Fibroblast of skin of left quadriceps (primary cell): ENCODE measurements around the gene ALKAL2.

Experiments
- DNase-seq, 2 experiments: peaks; one replicate each; pipeline ENCODE4 v3.0.0-alpha.2; 2013; ENCODE audit warnings: low read depth in 2 of 2

The ALKAL2 gene

DNA sequence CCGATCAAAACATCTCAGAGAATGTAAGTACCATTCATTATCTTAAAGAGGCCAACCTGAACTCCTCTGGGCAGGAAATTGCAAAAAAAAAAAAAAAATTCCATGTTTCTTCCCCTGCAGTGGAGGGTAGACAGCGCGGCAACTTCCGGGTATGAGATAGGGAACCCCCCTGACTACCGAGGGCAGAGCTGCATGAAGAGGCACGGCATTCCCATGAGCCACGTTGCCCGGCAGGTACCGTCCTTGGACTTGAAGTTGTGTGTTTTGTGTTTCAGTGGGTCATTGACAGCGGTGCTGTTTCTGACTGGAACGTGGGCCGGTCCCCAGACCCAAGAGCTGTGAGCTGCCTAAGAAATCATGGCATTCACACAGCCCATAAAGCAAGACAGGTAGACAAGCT, 16.0 kb downstream of the ALKAL2 start:
- DNase-seq, result no peak

GRCh38 chr2:270861-271260, 17.0 kb downstream of the ALKAL2 start:
- no peak for DNase-seq

DNA sequence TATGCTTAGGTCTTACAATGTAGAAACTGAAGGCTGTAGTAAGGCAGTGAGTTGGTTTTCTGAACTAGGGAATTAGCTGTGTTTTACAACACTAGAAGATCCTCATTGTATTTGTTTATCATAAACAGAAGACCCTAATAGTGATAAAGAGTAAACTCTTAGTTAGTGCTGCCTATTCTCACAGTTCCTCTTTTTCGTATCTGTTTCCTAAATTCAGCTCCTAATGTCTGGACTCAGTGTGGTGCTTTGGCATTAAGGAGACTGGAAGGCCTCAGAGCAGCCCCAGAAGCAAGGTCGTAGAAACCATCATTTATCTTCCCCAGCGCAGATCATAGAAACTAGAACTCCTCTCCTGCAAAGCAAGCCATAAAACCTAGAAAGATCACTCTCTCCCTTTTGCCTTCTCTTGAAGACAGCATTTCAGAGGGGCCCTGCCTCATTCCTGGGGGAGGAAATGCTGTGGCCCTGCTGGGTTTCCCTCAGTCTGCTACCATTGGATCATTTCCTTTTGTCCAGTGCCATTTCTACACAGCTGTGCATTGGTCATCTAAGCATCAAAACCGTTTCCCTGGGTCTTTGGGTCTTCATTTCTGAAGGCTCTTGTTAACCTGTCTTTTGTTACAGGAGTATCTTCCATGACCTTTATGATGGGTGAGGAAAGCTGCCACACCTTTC, 18.4 kb downstream of the ALKAL2 start:
- no peak for DNase-seq

DNA sequence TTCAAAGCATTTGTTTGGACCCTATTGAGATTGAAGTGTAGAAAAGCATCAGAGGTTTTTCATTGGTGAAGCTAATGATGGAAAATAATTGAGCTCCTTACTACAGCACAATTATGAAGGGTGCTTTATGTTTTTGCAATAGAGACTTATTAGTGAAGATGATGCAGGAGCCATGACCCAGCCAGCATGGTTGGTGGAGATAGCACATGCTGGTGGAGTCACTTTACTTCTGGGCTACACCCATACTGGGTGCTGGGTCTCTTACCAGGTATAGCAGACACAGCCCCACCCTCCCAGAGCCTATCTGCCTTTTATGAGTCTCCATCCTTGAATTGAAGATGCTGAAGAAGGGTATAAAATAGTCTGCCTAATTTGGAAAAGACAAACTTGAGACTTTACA, 19.6 kb downstream of the ALKAL2 start:
- DNase-seq, result no peak

DNA sequence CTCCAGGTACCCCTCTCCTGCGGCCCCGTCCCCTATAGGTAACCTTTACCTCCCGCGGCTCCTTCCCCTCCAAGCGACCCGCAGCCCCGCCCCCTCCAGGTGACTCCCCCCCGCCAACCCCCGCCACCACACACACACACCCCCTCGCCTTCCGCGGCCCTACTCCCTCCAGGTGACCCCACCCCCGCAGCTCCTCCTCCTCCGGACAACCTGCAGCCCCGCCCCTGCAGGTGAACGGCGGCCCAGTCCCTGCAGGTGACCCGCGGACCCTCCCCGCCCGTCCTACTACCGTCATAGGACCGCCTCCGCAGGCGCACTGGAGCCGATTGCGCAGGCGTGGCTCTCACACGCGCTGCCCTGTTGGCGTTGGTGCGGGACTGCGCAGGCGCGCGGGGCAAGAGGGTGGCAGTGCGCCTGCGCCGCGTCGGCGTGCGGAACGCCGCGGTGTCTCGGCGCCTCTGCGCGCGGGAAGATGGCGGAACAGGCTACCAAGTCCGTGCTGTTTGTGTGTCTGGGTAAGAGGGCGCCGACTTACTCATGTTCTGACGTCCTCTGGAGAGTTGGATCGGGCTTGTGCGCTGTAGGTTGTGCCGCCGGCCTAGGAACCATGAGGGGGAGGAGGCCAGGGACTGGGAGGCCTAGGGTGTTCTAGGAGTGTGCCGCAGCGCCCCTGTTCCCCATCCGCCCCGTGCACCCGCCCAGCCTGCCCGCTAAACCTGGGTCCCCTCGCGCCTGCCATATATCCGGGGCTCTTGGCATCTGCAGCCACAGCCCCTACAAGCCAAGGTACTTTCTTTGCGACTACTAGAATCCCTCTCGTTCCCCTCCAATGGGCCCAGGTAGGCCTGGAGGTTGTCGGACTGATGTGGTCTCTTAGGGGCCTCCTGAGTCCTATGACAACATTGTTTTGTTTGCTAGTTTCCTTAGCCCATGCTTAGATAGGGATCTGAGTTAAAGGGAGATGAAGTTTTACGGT, 23.1 kb downstream of the ALKAL2 start, which contains the start of gene ACP1:
ACP1 (plus strand) TSS at position 455 of the 976 bp plus-strand sequence; CDS start at position 473, 18 bp downstream.
- peak; percentile 82 to 83 for DNase-seq

GRCh38 chr2:263774-264492, 24.0 kb downstream of the ALKAL2 start, which contains the start of gene SH3YL1:
Gene SH3YL1 (minus strand): TSS chr2:264032. CDS start chr2:263984, 48 bp downstream.
- no peak for DNase-seq

DNA sequence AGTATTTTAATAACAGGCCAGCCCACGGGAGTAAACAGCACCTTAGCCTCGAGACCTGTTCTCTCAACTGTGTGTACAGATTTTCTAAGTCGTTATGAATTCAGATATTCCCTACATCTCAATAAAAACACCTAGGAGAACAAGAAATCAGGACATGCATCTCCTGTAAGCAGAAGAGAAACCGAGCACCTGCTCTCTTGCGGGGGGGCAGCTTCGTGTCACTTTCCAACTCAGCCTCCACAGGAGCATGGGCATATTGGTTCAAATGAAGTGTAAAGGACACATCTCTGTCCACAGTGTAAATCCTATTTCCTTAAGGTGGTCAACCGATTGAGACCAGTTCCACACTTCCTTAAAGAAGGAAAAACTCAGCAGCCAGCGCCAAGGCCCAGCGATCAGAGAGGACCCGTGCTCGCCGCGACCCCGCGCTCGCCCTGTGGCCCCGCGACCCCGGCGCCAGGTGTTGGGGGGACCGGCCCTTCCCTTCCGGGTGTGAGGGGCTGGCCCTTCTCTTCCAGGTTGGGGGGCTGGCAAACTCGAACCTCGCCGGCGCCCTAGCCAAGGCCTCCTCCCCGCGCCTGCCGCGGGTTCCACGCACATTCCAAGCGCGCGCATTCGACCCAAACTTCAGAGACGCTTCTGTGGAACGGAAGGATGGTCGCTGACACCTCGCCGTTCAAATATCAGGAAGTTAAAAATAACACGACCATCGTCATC, 24.7 kb downstream of the ALKAL2 start:
- no peak for DNase-seq

- DNase-seq, result no peak
These were observed 25.8 kb downstream of the ALKAL2 start for GRCh38 chr2:262117-262516.

GRCh38 chr2:260507-261161, 27.3 kb downstream of the ALKAL2 start:
- DNase-seq, result no peak

DNA sequence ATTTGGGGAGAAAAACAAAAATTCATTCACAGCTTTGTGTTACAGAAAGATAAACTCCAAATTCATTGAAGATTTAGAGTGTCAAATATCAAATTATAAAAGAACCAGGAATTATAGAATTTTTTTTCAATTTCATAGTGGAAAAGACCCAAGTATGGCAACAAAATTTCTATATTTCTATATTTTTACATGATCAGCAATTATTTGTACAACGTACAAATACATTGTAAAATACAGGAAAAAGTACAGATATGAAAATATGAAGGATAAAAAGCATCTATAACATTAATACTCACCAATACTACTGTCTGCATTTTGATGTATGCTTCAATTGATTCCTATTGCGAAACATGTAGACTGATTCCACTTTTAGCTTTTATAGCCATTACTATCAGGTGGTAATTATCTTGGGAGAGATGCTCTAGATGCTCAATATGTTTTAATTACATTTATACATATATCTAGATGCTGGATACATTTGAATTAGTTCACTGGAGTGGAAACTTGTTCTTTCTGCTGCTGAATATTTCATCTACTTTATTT, 28.0 kb downstream of the ALKAL2 start:
- no peak for DNase-seq

DNA sequence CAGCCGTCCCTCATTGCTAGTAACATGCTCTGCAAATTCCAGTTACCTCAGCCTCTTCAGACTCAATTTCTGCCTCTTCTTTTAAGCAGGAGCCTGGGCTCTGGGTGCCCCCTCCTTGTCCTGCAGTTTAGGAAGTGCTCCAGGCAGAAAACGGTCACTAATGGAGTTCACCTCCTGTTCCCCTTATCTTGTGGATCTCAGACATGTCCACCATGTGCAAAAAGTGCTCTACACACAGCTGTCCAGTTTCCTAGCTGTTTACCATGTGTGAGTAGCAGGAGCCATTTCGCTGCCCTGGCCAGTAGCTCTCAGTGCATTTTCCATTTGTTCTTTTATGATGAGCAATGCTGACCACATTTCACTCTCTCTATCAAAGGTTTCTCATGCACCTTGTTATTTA, 29.0 kb downstream of the ALKAL2 start:
- DNase-seq, result no peak

GRCh38 chr2:257842-258241, 30.0 kb downstream of the ALKAL2 start:
- DNase-seq, result no peak

DNA sequence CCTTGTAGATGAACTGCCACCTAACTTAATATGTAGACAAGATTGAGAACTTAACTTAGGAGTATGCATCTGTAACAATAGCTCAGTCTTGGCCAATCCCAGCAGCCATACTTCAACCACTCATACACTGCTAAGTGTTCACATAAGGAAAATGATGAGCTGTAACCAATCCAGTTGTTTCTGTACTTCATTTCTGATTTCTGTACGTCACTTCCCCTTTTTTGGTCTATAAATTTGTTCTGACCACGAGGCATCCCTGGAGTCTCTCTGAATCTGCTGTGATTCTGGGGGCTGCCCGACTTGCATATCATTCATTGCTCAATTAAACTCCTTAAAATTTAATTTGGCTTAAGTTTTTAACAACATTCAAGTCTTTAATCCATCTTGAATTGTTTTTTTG, 30.5 kb downstream of the ALKAL2 start:
- DNase-seq, result no peak

DNA sequence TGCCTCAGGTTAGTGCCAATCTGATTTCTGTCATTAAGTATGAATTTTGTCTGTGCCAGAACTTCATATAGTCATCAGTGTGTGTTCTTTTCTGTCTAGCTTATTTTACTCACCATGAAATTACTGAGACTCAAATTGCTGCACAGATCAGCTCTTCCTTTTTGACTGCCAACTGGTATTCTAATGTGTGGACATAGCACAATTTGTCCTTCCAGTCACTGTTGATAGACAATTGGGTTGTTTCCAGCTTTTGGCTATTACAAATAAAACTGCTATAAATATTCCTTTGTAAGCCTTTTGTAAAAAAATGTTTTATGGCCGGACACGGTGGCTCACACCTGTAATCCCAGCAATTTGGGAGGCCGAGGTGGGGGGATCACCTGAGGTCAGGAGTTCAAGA, 31.8 kb downstream of the ALKAL2 start:
- no peak for DNase-seq

- no peak for DNase-seq
These were observed 32.7 kb downstream of the ALKAL2 start for GRCh38 chr2:255195-255594.

DNA sequence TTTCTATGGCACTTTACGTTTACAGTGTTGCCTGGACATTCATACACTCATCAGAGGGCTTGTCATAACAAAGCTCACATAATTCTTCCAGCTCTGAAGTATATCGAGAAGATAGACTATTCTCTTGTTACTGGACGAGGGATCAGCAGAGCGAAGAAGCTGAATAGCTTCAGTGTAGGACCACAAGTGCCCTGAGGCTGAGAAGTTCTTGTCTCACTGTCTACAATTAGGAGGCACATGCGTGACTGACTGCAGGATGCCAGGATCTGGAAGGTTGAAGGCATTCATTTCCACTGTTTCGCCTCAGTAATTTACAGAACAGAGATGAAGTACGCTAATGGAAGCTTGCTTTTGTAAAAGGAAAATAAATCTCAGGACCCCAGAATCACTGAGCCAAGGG, 33.6 kb downstream of the ALKAL2 start:
- no peak for DNase-seq

DNA sequence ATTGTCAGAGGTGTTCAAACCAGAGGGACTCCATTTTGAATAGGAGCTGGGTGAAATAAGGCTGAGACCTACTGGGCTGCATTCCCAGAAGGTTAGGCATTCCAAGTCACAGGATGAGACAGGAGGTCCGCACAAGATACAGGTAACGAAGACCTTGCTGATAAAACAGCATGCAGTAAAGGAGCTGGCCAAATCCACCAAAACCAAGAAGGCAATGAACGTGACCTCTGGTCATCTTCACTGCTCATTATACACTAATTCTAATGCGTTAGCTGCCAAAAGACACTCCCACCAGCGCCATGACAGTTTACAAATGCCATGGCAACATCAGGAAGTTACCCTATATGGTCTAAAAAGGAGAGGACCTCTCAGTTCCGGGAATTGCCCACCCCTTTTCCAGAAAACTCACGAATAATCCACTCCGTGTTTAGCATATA, 34.7 kb downstream of the ALKAL2 start:
- no peak for DNase-seq

DNA sequence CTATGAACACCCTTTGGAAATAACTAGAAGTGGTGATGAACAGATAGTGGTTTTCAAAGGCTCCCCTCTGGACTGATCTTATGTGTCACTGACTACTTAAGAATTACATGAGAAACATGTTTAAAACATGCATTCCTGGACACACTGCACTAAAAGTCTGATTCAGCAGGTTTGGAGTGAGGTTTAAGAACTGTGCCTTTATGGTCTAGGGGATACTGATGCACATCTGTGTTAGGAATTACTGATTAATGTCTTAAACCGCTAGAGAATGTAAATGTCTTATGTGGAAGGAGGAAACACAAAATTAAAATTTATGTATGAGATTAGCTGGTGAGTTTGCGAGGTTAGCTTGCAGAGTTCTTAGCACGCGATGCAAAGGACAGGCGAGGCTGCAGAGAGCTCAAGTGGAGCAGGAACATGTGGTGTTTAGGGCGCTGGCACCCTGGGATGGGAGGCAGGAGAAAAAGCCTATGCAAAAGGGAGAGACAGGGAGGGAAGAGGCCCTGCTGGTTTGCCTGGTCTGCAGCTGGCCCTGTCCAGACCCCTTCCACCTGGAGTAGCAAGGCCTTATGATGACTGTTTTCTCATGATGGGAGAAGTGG, 35.8 kb downstream of the ALKAL2 start:
- peak; percentile 46 to 53 for DNase-seq

DNA sequence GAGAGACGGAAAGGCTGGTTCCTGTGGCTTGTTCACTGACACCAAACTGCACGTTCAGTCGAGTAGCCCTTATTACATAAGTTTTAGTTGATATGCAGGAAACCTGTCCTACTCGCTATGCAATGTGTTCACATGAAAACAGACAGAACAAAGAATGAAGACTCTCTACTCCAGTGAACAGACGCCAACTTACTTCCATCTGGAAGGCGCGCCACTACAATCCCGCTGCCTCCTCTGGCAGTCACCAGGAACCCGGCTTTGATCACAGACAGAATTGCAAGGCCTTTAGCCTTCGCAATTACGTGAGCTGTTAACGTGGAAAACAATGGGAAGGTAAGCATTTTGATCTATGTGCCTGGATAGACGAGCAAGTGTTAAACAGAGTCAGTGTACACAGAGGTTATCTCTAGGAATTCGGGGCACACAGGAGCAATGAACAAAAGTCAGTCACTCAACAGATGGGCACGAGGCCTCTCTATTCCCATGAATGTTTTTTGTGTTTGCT, 38.3 kb downstream of the ALKAL2 start:
- no peak for DNase-seq

GRCh38 chr2:248724-249123, 39.2 kb downstream of the ALKAL2 start:
- no peak for DNase-seq
